Ishikawa (cell line): ENCODE measurements around the gene ST7.

ENCODE experiments used
- CEBPB ChIP-seq: IDR thresholded peaks from 2 replicates; pipeline ENCODE4 v1.6.1; 2012
- CREB1 ChIP-seq: IDR thresholded peaks from 2 replicates; pipeline ENCODE4 v1.6.1; 2012; ENCODE audit warnings: low read depth
- EGR1 ChIP-seq: IDR thresholded peaks from 2 replicates; pipeline ENCODE4 v1.6.1; 2012
- EP300 ChIP-seq: IDR thresholded peaks from 2 replicates; pipeline ENCODE4 v1.6.1; 2012; ENCODE audit warnings: borderline replicate concordance
- FOXM1 ChIP-seq: IDR thresholded peaks from 2 replicates; pipeline ENCODE4 v1.6.1; 2012; ENCODE audit warnings: low read depth, borderline replicate concordance
- NFIC ChIP-seq: IDR thresholded peaks from 2 replicates; pipeline ENCODE4 v1.6.1; 2012
- RAD21 ChIP-seq: IDR thresholded peaks from 2 replicates; pipeline ENCODE4 v1.6.1; 2012; ENCODE audit warnings: low read depth
- TAF1 ChIP-seq: IDR thresholded peaks from 2 replicates; pipeline ENCODE4 v1.6.1; 2012; ENCODE audit warnings: low read depth, mild to moderate bottlenecking
- TCF12 ChIP-seq: IDR thresholded peaks from 2 replicates; pipeline ENCODE4 v1.6.1; 2012; ENCODE audit warnings: low read depth
- TEAD4 ChIP-seq: IDR thresholded peaks from 2 replicates; pipeline ENCODE4 v1.6.1; 2012
- USF1 ChIP-seq: IDR thresholded peaks from 2 replicates; pipeline ENCODE4 v1.6.1; 2012
- YY1 ChIP-seq: IDR thresholded peaks from 2 replicates; pipeline ENCODE4 v1.6.1; 2012; ENCODE audit warnings: low read depth
- ZBTB7A ChIP-seq: IDR thresholded peaks from 2 replicates; pipeline ENCODE4 v1.6.1; 2012; ENCODE audit warnings: low read depth
- TF ChIP-seq, protein P1 (sequence below): IDR thresholded peaks from 2 replicates; pipeline ENCODE4 v1.6.1; 2012; ENCODE audit warnings: low read depth, mild to moderate bottlenecking
- TF ChIP-seq, protein P2 (sequence below): IDR thresholded peaks from 2 replicates; pipeline ENCODE4 v1.6.1; 2012

The ST7 gene

DNA sequence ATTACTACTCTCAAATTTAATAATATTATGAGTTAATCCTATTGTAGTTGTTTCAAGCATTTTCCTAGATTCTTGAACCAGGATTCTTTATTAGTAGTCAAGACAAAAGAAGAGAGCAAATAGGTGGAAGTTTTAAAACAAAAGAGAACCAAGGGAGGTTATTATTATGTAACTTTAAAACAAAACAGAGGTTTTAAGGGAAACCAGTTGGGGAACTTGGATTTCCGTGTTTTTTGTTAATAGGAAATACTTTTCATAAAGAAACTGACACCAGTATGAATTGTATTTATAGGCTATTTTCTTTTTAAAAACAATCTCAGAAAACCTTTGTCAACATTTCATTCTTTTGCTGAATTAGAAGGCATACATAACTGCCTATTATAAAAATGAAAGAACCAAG is 185.7 kb downstream of the ST7 start:
- TF ChIP-seq TCF12: no peak
- TF ChIP-seq, protein P1, sequence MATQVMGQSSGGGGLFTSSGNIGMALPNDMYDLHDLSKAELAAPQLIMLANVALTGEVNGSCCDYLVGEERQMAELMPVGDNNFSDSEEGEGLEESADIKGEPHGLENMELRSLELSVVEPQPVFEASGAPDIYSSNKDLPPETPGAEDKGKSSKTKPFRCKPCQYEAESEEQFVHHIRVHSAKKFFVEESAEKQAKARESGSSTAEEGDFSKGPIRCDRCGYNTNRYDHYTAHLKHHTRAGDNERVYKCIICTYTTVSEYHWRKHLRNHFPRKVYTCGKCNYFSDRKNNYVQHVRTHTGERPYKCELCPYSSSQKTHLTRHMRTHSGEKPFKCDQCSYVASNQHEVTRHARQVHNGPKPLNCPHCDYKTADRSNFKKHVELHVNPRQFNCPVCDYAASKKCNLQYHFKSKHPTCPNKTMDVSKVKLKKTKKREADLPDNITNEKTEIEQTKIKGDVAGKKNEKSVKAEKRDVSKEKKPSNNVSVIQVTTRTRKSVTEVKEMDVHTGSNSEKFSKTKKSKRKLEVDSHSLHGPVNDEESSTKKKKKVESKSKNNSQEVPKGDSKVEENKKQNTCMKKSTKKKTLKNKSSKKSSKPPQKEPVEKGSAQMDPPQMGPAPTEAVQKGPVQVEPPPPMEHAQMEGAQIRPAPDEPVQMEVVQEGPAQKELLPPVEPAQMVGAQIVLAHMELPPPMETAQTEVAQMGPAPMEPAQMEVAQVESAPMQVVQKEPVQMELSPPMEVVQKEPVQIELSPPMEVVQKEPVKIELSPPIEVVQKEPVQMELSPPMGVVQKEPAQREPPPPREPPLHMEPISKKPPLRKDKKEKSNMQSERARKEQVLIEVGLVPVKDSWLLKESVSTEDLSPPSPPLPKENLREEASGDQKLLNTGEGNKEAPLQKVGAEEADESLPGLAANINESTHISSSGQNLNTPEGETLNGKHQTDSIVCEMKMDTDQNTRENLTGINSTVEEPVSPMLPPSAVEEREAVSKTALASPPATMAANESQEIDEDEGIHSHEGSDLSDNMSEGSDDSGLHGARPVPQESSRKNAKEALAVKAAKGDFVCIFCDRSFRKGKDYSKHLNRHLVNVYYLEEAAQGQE: no peak
- TF ChIP-seq YY1: no peak
- TF ChIP-seq TEAD4: no peak
- TF ChIP-seq EP300: no peak
- TF ChIP-seq USF1: no peak
- TF ChIP-seq CREB1: no peak
- no peak for TF ChIP-seq FOXM1
- no peak for TF ChIP-seq NFIC
- TF ChIP-seq RAD21: no peak
- TF ChIP-seq CEBPB: no peak
- TF ChIP-seq, protein P2, sequence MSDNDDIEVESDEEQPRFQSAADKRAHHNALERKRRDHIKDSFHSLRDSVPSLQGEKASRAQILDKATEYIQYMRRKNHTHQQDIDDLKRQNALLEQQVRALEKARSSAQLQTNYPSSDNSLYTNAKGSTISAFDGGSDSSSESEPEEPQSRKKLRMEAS: no peak
- TF ChIP-seq TAF1: no peak
- TF ChIP-seq EGR1: no peak
- no peak for TF ChIP-seq ZBTB7A

DNA sequence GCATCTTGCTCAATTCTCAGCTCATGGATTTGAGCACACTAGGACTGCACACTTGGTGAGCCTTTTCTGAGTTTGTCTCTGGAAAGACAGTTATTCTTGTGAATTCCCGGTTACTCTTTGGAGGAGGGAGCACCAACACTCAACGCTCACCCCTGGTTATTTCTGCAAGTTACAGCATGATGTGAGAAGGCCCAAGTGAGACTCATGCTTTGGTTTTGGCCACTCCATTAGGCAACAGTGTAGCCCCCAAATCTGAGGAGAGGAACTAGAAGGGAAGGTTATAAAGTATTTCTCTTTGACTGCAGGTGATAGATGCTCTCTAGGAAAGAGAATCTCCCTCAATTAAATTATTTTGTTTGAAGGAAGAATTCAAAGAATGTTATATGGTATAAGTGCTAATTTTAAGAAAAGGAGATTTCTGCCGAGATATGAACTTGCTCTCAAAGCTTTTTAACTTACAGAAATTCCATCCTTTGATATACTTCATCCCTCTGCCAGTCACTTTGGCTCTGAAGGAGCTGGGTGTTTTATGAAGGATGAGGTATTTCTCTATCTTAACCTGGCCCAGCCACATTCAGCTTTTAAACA is 186.2 kb downstream of the ST7 start:
- TF ChIP-seq TEAD4: no peak
- no peak for TF ChIP-seq CREB1
- TF ChIP-seq, protein P1: no peak
- no peak for TF ChIP-seq YY1
- no peak for TF ChIP-seq EGR1
- no peak for TF ChIP-seq ZBTB7A
- no peak for TF ChIP-seq CEBPB
- TF ChIP-seq EP300: no peak
- TF ChIP-seq RAD21: no peak
- no peak for TF ChIP-seq TAF1
- TF ChIP-seq, protein P2: no peak
- no peak for TF ChIP-seq NFIC
- TF ChIP-seq TCF12: no peak
- no peak for TF ChIP-seq FOXM1

DNA sequence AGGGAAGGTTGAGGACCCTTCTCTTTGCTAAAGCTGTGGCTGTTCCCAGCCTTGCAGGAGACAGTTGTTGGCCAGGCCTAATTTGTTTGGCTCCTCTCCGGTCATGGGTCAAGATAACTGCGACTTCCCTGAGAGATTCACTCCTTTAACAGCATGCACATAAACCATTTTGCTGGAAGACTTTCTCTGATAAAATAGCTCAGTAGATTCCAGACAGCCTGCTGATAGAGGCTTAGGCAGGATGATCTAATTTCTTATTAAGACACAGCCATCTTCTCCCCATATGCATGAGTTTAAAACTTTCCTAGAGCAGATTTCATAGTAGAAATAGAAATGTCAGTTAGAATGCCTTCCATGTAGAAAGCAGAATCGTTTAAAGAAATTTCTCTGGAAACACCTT is 187.6 kb downstream of the ST7 start:
- TF ChIP-seq USF1: no peak
- TF ChIP-seq NFIC: no peak

GRCh38 chr7:117143066-117143465 is 189.8 kb downstream of the ST7 start:
- TF ChIP-seq RAD21 (no peak), EGR1 (no peak), NFIC (no peak), EP300 (no peak), TCF12 (no peak), ZBTB7A (no peak), TAF1 (no peak)
- TF ChIP-seq, protein P1: no peak

DNA sequence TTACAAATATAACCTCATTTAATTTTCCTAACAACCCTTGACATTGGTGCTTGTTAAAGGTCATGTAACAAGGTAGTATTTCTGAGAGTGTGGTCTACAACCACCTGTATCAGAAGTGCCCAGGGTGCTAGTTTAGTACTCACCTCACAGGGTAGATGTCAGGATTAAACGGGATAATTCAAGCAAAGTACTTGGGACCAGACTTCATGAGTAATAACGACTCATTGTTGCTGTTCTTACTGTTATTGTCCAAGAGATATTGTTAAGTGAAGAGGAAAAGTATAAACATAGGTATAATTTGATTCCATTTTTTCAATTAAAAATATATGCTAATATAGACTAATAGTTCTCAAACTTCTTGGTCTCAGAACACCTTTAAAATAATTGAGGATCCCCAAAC is 190.3 kb downstream of the ST7 start:
- TF ChIP-seq FOXM1 (no peak), ZBTB7A (no peak), EGR1 (no peak), RAD21 (no peak), CEBPB (no peak), TCF12 (no peak), USF1 (no peak), EP300 (no peak), CREB1 (no peak), YY1 (no peak), TAF1 (no peak), NFIC (no peak), TEAD4 (no peak)
- TF ChIP-seq, protein P2: no peak
- TF ChIP-seq, protein P1: no peak
